Subcutaneous adipose tissue (tissue), 4 donors: ENCODE data around the gene DCD. TPM values are rescaled to one million over a fixed set of nuclear protein-coding genes. Genes with fewer than 3 reads are reported as not detected.

ENCODE experiments used
- CTCF ChIP-seq: fragments of 450-650 bp; IDR thresholded peaks from one replicate; pipeline ENCODE4 v1.5.1; 2016; ENCODE audit warnings: low read depth, mild to moderate bottlenecking, control low read depth, antibody characterized with exemption, moderate library complexity
- total RNA-seq, 4 donors: library from RNA; depleted of rRNA; stranded (reverse); fragments of >200 nt; gene quantifications; one replicate each; pipeline ENCODE4 v1.1.0, GENCODE V29; 2016

The DCD gene
- total RNA-seq, 4 donors from 2014 or later, result not detected

GRCh38 chr12:54595471-54595870 lies 52.7 kb downstream of the DCD start:
- TF ChIP-seq CTCF, result no peak

Other genes starting within 250 kb of the DCD start
- 100 to 1,000 TPM in 2 of 4 donors, 10 to 100 TPM in 2; 81.5 to 150 (median 109) TPM for gene ITGA5, start 229.1 kb downstream of the DCD start, total RNA-seq
- 1 to 10 TPM in 1 of 4 donors, not detected in 3; 9.3 TPM for gene GTSF1, start 174.8 kb downstream of the DCD start, total RNA-seq
- gene NCKAP1L, start 150.6 kb downstream of the DCD start, total RNA-seq, result 100 to 1,000 TPM in 1 of 4 donors, 10 to 100 TPM in 3; 31.1 to 166 (median 49.3) TPM
- 10 to 100 TPM; 28.0 to 50.3 (median 42.1) TPM for gene PDE1B, start 98.8 kb downstream of the DCD start, total RNA-seq
- 100 to 1,000 TPM; 140 to 959 (median 219) TPM for gene PPP1R1A, start 59.7 kb downstream of the DCD start, total RNA-seq
- not detected for gene LACRT, start 13.5 kb downstream of the DCD start, total RNA-seq
- not detected for gene MUCL1, start 206.2 kb upstream of the DCD start, total RNA-seq